ENCODE data around the gene MAGI2. TPM values are rescaled to one million over a fixed set of nuclear protein-coding genes. Genes with fewer than 3 reads are reported as not detected.

The MAGI2 gene
- total RNA-seq, 1 experiment from 2014 or later, result 14.3 TPM

DNA sequence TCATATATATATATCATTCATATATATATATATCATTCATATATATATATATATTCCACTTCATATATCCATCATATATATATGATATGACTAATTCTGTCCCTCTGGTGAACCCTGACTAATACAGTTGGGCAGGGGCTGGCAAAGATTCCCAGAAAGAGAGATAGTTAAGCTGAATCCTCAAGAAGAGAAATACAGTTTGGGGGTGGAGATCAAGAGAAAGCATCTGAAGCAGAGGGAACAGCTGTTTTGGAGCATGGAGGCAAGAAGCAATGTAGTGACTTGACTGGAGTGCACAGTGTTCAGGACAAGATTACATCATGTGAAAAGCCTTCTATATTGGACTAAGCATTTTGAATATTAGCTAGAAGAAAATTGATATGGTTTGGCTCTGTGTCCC lies 540.7 kb downstream of the MAGI2 start:
- no peak overlapping the region for H3K27ac ChIP-seq (ENCODE audit: insufficient read length, low read depth, low read length)
- H2BK15ac ChIP-seq (ENCODE audit: low read depth, low read length), result no peak overlapping the region
- H3K27ac Mint-ChIP-seq, result no peak overlapping the region
- no peaks in the 10 kb centered on the region for H4K20me1 ChIP-seq (ENCODE audit: control insufficient read depth, insufficient read depth, insufficient read length)
- H3K14ac ChIP-seq (ENCODE audit: insufficient read depth, low read length), result no peak overlapping the region
- no peak for DNase-seq
- no peak overlapping the region for H2AFZ ChIP-seq (ENCODE audit: low read length)
- no peaks in the 10 kb centered on the region; a peak in 1 of 7 replicates for H3K36me3 Mint-ChIP-seq (ENCODE audit: insufficient read depth in 1 of 3, low read depth in 3 of 3)
- H3K4ac ChIP-seq (ENCODE audit: low read depth, low read length), result no peak overlapping the region
- no peak overlapping the region for H4K91ac ChIP-seq (ENCODE audit: insufficient read length, low read depth, low read length)
- H3K4me1 ChIP-seq (ENCODE audit: insufficient read depth, low read length), result no peaks in the 10 kb centered on the region
- H2BK20ac ChIP-seq (ENCODE audit: low read depth, low read length, poor library complexity, severe bottlenecking), result no peak overlapping the region
- H3K23me2 ChIP-seq (ENCODE audit: insufficient read length, low read depth, low read length, poor library complexity, severe bottlenecking), result no peaks in the 10 kb centered on the region
- H3K4me1 Mint-ChIP-seq, result no peaks in the 10 kb centered on the region
- no peak overlapping the region for H3K9ac ChIP-seq (ENCODE audit: extremely low read depth, insufficient read length, low read length)
- no peaks in the 10 kb centered on the region for H3K27me3 Mint-ChIP-seq (ENCODE audit: low read depth)
- H2AK5ac ChIP-seq (ENCODE audit: insufficient read length, low read length), result no peak overlapping the region
- H2BK12ac ChIP-seq (ENCODE audit: insufficient read length, low read depth, low read length), result no peak overlapping the region
- TF ChIP-seq, protein P1, sequence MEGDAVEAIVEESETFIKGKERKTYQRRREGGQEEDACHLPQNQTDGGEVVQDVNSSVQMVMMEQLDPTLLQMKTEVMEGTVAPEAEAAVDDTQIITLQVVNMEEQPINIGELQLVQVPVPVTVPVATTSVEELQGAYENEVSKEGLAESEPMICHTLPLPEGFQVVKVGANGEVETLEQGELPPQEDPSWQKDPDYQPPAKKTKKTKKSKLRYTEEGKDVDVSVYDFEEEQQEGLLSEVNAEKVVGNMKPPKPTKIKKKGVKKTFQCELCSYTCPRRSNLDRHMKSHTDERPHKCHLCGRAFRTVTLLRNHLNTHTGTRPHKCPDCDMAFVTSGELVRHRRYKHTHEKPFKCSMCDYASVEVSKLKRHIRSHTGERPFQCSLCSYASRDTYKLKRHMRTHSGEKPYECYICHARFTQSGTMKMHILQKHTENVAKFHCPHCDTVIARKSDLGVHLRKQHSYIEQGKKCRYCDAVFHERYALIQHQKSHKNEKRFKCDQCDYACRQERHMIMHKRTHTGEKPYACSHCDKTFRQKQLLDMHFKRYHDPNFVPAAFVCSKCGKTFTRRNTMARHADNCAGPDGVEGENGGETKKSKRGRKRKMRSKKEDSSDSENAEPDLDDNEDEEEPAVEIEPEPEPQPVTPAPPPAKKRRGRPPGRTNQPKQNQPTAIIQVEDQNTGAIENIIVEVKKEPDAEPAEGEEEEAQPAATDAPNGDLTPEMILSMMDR (conservative IDR thresholded peaks at IDR 0.05), result no peak
- H3K4me2 ChIP-seq (ENCODE audit: insufficient read depth, insufficient read length, low read length), result no peak overlapping the region
- H3K23ac ChIP-seq (ENCODE audit: insufficient read length, low read depth, low read length), result no peak overlapping the region
- H3K9me3 Mint-ChIP-seq, result no peaks in the 10 kb centered on the region
- H4K8ac ChIP-seq (replicated peaks; ENCODE audit: insufficient read length, low read depth, low read length), result no peak overlapping the region
- H4K5ac ChIP-seq (ENCODE audit: insufficient read length, low read depth, low read length), result no peak overlapping the region
- no peak overlapping the region for H3T11ph ChIP-seq (ENCODE audit: low read length)
- no peaks in the 10 kb centered on the region for H3K27me3 ChIP-seq (ENCODE audit: insufficient read depth, low read length)
- H3K79me1 ChIP-seq (ENCODE audit: insufficient read depth, low read depth, low read length, poor library complexity, severe bottlenecking), result no peaks in the 10 kb centered on the region
- no peak overlapping the region for H3K56ac ChIP-seq (ENCODE audit: insufficient read length, low read depth, low read length)
- H3K79me2 ChIP-seq (ENCODE audit: insufficient read depth, low read length), result no peaks in the 10 kb centered on the region
- no peak overlapping the region for H3K18ac ChIP-seq (ENCODE audit: insufficient read length, low read depth, low read length)
- H2BK5ac ChIP-seq (ENCODE audit: insufficient read length, low read length), result no peak overlapping the region
- H2BK120ac ChIP-seq (ENCODE audit: low read depth, low read length, poor library complexity, severe bottlenecking), result no peak overlapping the region
- no peak overlapping the region for H3K4me3 Mint-ChIP-seq
- no peaks in the 10 kb centered on the region for H3K9me3 ChIP-seq (ENCODE audit: control insufficient read depth, low read depth, low read length)
